ENCODE results near the gene SLC26A8. TPM values are rescaled to one million over a fixed set of nuclear protein-coding genes. Genes with fewer than 3 reads are reported as not detected.

Gene SLC26A8
- total and polyA plus RNA-seq, 4 donors = 0.20 to 1.1 (median 0.48) TPM

DNA sequence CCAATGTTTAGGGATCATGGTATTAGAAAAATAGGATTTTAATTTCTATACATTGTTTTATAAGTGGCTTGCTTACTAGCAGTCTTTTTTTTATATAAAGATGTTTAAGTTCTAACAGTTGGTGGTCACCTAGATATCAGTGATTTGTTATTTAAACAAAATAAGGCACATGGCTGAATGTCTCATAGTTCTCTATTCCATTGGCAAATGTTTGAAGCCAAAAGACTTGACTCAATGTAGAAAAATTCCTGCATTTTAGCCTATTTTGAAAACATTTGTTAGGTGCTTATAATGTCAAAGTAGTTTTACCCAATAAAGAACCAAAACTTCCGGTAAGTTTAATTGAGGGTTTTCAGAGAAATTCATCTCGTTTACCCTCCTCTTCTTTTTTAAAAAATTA lies 30.0 kb upstream of the SLC26A8 start:
- Histone ChIP-seq H3K9me3 (ENCODE audit: control insufficient read depth in 4 of 4, insufficient read depth in 3 of 4, low read length in 3 of 4) (no peaks in the 10 kb centered on the region), H3K36me3 (ENCODE audit: control insufficient read depth in 4 of 4, insufficient read depth in 4 of 4, low read length in 4 of 4) (peaks cover 2 to 6% (median 2%) of the 10 kb centered on the region in 4 donors), H3K4me1 (ENCODE audit: control insufficient read depth in 5 of 5, insufficient read depth in 5 of 5, low read length in 5 of 5) (peaks cover 2 to 24% (median 11%) of the 10 kb centered on the region in 5 donors), H3K9ac (ENCODE audit: insufficient read depth in 1 of 2, low read length in 2 of 2) (no peak overlapping the region), H3K4me3 (no peak overlapping the region), H3K27ac (ENCODE audit: low read depth in 1 of 2, low read length in 1 of 2) (no peak overlapping the region), H3K27me3 (ENCODE audit: control insufficient read depth in 3 of 3, insufficient read depth in 3 of 3, low read length in 2 of 3) (no peaks in the 10 kb centered on the region)
- 82 to 89% methylated on average over 2 of the region's 2 CpGs for WGBS, 2 donors
- ATAC-seq (ENCODE audit: insufficient read depth, low FRiP score) (no peak), DNase-seq (no peak)
- TF ChIP-seq, protein P1, sequence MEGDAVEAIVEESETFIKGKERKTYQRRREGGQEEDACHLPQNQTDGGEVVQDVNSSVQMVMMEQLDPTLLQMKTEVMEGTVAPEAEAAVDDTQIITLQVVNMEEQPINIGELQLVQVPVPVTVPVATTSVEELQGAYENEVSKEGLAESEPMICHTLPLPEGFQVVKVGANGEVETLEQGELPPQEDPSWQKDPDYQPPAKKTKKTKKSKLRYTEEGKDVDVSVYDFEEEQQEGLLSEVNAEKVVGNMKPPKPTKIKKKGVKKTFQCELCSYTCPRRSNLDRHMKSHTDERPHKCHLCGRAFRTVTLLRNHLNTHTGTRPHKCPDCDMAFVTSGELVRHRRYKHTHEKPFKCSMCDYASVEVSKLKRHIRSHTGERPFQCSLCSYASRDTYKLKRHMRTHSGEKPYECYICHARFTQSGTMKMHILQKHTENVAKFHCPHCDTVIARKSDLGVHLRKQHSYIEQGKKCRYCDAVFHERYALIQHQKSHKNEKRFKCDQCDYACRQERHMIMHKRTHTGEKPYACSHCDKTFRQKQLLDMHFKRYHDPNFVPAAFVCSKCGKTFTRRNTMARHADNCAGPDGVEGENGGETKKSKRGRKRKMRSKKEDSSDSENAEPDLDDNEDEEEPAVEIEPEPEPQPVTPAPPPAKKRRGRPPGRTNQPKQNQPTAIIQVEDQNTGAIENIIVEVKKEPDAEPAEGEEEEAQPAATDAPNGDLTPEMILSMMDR (IDR thresholded peaks at IDR 0.05; ENCODE audit: control extremely low read depth, extremely low read depth) = no peak

DNA sequence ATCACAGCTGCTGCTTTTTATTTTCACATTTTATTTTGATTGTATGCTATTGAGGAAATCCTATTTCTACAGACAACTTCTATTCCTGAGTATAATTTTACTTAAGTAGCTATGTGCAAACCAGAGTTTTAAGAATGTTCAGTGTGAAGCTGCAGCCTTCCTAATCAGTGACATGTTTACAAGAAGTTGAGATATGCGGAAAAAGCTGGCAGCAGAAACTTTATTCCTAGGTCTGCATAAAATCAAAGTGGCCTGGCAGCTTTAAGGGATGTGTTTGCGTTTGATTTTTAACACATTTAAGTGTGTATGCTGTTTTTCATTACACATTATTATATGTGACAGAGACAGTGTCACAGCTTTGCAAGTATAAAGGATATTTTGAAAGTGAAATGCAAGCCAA lies 29.4 kb upstream of the SLC26A8 start:
- ATAC-seq (ENCODE audit: insufficient read depth, low FRiP score) = no peak
- TF ChIP-seq, protein P1 (IDR thresholded peaks at IDR 0.05; ENCODE audit: control extremely low read depth, extremely low read depth) = no peak
- WGBS, 2 donors = 64 to 79% methylated on average over 2 of the region's 2 CpGs
- H3K9ac ChIP-seq (ENCODE audit: insufficient read depth in 1 of 2, low read length in 2 of 2) = peak overlapping the region in 1 of 2 donors; percentile 28
- DNase-seq = peak; percentile 25 to 71 (median 60)
- no peak overlapping the region for H3K4me3 ChIP-seq
- peaks cover 0 to 6% (median 2%) of the 10 kb centered on the region in 4 donors for H3K36me3 ChIP-seq (ENCODE audit: control insufficient read depth in 4 of 4, insufficient read depth in 4 of 4, low read length in 4 of 4)
- H3K4me1 ChIP-seq (ENCODE audit: control insufficient read depth in 5 of 5, insufficient read depth in 5 of 5, low read length in 5 of 5) = peaks cover 2 to 27% (median 11%) of the 10 kb centered on the region in 5 donors
- H3K9me3 ChIP-seq (ENCODE audit: control insufficient read depth in 4 of 4, insufficient read depth in 3 of 4, low read length in 3 of 4) = no peaks in the 10 kb centered on the region
- no peaks in the 10 kb centered on the region for H3K27me3 ChIP-seq (ENCODE audit: control insufficient read depth in 3 of 3, insufficient read depth in 3 of 3, low read length in 2 of 3)
- H3K27ac ChIP-seq (ENCODE audit: low read depth in 1 of 2, low read length in 1 of 2) = no peak overlapping the region

DNA sequence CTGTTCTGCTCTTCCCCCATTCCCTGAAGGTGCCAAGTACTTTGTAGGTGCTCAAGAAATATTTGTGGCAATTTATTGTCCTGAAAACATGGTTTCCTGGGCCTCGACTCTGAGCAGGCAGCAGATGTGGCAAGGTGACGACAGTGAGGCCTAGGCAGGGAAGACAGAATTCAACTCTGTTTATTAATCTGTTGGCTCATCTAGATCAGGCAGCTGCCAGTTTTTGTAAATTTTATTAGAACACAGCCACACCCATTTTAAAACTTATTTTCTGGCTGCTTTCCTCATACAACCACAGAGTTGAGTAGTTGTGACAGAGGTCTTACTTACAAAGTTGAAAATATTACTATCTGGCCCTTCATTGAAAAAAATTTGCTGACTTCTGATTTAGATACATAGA lies 27.7 kb upstream of the SLC26A8 start:
- Histone ChIP-seq H3K27me3 (ENCODE audit: control insufficient read depth in 3 of 3, insufficient read depth in 3 of 3, low read length in 2 of 3) (no peaks in the 10 kb centered on the region), H3K4me1 (ENCODE audit: control insufficient read depth in 5 of 5, insufficient read depth in 5 of 5, low read length in 5 of 5) (peaks cover 2 to 33% (median 11%) of the 10 kb centered on the region in 5 donors), H3K4me3 (no peak overlapping the region), H3K9me3 (ENCODE audit: control insufficient read depth in 4 of 4, insufficient read depth in 3 of 4, low read length in 3 of 4) (no peaks in the 10 kb centered on the region), H3K36me3 (ENCODE audit: control insufficient read depth in 4 of 4, insufficient read depth in 4 of 4, low read length in 4 of 4) (peaks cover 0 to 6% (median 2%) of the 10 kb centered on the region in 4 donors), H3K9ac (ENCODE audit: insufficient read depth in 1 of 2, low read length in 2 of 2) (no peak overlapping the region), H3K27ac (ENCODE audit: low read depth in 1 of 2, low read length in 1 of 2) (peak overlapping the region in 1 of 2 donors; percentile 60)
- TF ChIP-seq, protein P1 (IDR thresholded peaks at IDR 0.05; ENCODE audit: control extremely low read depth, extremely low read depth) = no peak
- DNase-seq = peak in 1 of 3 donors; percentile 12
- no peak for ATAC-seq (ENCODE audit: insufficient read depth, low FRiP score)
- 41 to 52% methylated on average over 2 of the region's 2 CpGs for WGBS, 2 donors

Data from lung (tissue), 12 donors.